Ramos (cell line): ENCODE measurements around the gene AP1M2.
"Not testable (repeated sequence)": the region's sequence is repeated elsewhere in the genome, so short reads cannot be mapped to it uniquely, and the experiment has no call there.

Experiments
- in situ Hi-C: fragments of 300-500 bp; cut with MboI; formaldehyde crosslinking; loops from one replicate; pipeline ENCODE4 v1.14.3; 2022; ENCODE audit warnings: low sequenced_read_pairs; ENCODE audit not compliant: unreplicated experiment

Gene AP1M2

GRCh38 chr19:10602330-10603083, 15.4 kb upstream of the AP1M2 start:
- in situ Hi-C loops: no loop called here

GRCh38 chr19:10601999-10602329, 14.9 kb upstream of the AP1M2 start:
- in situ Hi-C loops: no loop called here

GRCh38 chr19:10600149-10600548, 13.0 kb upstream of the AP1M2 start:
- in situ Hi-C loops: no loop called here

GRCh38 chr19:10593820-10594637, 6.9 kb upstream of the AP1M2 start:
- in situ Hi-C loops: no loop called here

- in situ Hi-C loops: no loop called here
Measured at GRCh38 chr19:10593148-10593547, 6.0 kb upstream of the AP1M2 start.

- in situ Hi-C loops: no loop called here
Measured at GRCh38 chr19:10587839-10588150, 683 bp upstream of the AP1M2 start.

- in situ Hi-C loops: no loop called here
Measured at GRCh38 chr19:10586396-10586795, 716 bp downstream of the AP1M2 start.

- in situ Hi-C loops: loop anchor here (5.0 kb wide), 2 partner anchors 59 to 114 kb away; no protein-coding TSS in a partner anchor
Measured at GRCh38 chr19:10583036-10583776, 3.9 kb downstream of the AP1M2 start.

- in situ Hi-C loops: loop anchor here (5.0 kb wide), 2 partner anchors 60 to 115 kb away; no protein-coding TSS in a partner anchor
Measured at GRCh38 chr19:10582091-10582490, 5.0 kb downstream of the AP1M2 start.

GRCh38 chr19:10580979-10581631, 6.0 kb downstream of the AP1M2 start:
- in situ Hi-C loops: loop anchor here (5.0 kb wide), 2 partner anchors 61 to 116 kb away; no protein-coding TSS in a partner anchor

GRCh38 chr19:10577951-10578350, 9.2 kb downstream of the AP1M2 start:
- in situ Hi-C loops: no loop called here

- in situ Hi-C loops: no loop called here
Measured at GRCh38 chr19:10575011-10575716, 11.9 kb downstream of the AP1M2 start.

- in situ Hi-C loops: no loop called here
Measured at GRCh38 chr19:10574462-10574861, 12.7 kb downstream of the AP1M2 start.

GRCh38 chr19:10573793-10574192, 13.3 kb downstream of the AP1M2 start:
- in situ Hi-C loops: not testable (repeated sequence)

- in situ Hi-C loops: no loop called here
Measured at GRCh38 chr19:10568826-10569651, 18.1 kb downstream of the AP1M2 start, which contains the start of gene CDKN2D. TSS of gene CDKN2D (minus strand) at chr19:10568979. CDS start at chr19:10568653, 326 bp downstream.

GRCh38 chr19:10568062-10568825, 18.9 kb downstream of the AP1M2 start:
- in situ Hi-C loops: no loop called here

- in situ Hi-C loops: no loop called here
Measured at GRCh38 chr19:10567656-10568055, 19.5 kb downstream of the AP1M2 start.
